K562 (cell line): ENCODE data around the gene TMEM88. TPM values are rescaled to one million over a fixed set of nuclear protein-coding genes. Genes with fewer than 3 reads are reported as not detected.
A peak's percentile ranks its signal among the peaks of the same experiment; 100 is the strongest.

ENCODE experiments used
- ATF1 ChIP-seq, 2 experiments: fragments of 450-650 bp in 1 of 2; IDR thresholded peaks; 2 replicates each; pipeline ENCODE4 v1.6.1; 2016; ENCODE audit warnings: missing compliant biosample characterization in 1 of 2, missing genetic modification characterization in 1 of 2
- EGR1 ChIP-seq: fragments of 450-650 bp; conservative IDR thresholded peaks from 2 replicates; pipeline ENCODE4 v1.6.1; 2017; ENCODE audit warnings: mild to moderate bottlenecking
- ESRRA ChIP-seq: fragments of 450-650 bp; IDR thresholded peaks from 2 replicates; pipeline ENCODE4 v1.6.1; 2014; ENCODE audit warnings: low read depth, mild to moderate bottlenecking, moderate library complexity, borderline replicate concordance
- GATA2 ChIP-seq: sonication (generic); formaldehyde crosslinking; IDR thresholded peaks from 2 replicates; pipeline ENCODE4 v1.4.0; 2020; ENCODE audit warnings: mild to moderate bottlenecking, missing genetic modification reagents
- HCFC1 ChIP-seq: IDR thresholded peaks from 2 replicates; pipeline ENCODE4 v1.6.1; 2012; ENCODE audit warnings: low read depth, low read length, improper control_type of control experiment
- JUND ChIP-seq, 2 experiments: IDR thresholded peaks; 2 replicates in 1 of 2; 3 replicates in 1 of 2; pipeline ENCODE4 v1.6.1; 2011; ENCODE audit warnings: borderline replicate concordance in 2 of 2, low read depth in 2 of 2, low read length in 2 of 2, improper control_type of control experiment in 1 of 2, missing biosample characterization in 1 of 2, missing genetic modification characterization in 1 of 2, missing genetic modification reagents in 1 of 2
- KAT7 ChIP-seq: sonication (generic); formaldehyde crosslinking; IDR thresholded peaks from 2 replicates; pipeline ENCODE4 v1.8.0; 2022; ENCODE audit warnings: missing genetic modification reagents, mild to moderate bottlenecking, borderline replicate concordance
- MYBL2 ChIP-seq, 2 experiments: fragments of 450-650 bp in 1 of 2; sonication (generic) in 1 of 2; formaldehyde crosslinking in 1 of 2; IDR thresholded peaks; 2 replicates each; pipeline versions ENCODE4 v1.6.1 to v1.8.1; 2017 to 2022; ENCODE audit warnings: borderline replicate concordance in 1 of 2, inconsistent platforms in 1 of 2, low read depth in 1 of 2, mild to moderate bottlenecking in 1 of 2, missing genetic modification reagents in 1 of 2, moderate library complexity in 1 of 2
- POLR2G ChIP-seq: fragments of 200-400 bp; formaldehyde crosslinking; IDR thresholded peaks from 2 replicates; pipeline ENCODE4 v1.6.1; 2017; ENCODE audit warnings: low read depth, mild to moderate bottlenecking, antibody characterized with exemption, low read length, moderate library complexity
- STAT5B ChIP-seq: fragments of 250-450 bp; sonication (Bioruptor Pico); IDR thresholded peaks from 2 replicates; pipeline ENCODE4 v1.8.0; 2021; ENCODE audit warnings: mild to moderate bottlenecking, inconsistent platforms
- SUPT5H ChIP-seq: fragments of 450-650 bp; IDR thresholded peaks from 2 replicates; pipeline ENCODE4 v1.6.1; 2016
- ZKSCAN8 ChIP-seq: fragments of 200-800 bp; sonication (Bioruptor generic); IDR thresholded peaks from 2 replicates; pipeline ENCODE4 v1.6.1; 2016; ENCODE audit warnings: missing genetic modification characterization, missing compliant biosample characterization
- ZNF143 ChIP-seq: sonication (generic); formaldehyde crosslinking; IDR thresholded peaks from 2 replicates; pipeline ENCODE4 v1.9.0; 2022; ENCODE audit warnings: mild to moderate bottlenecking, missing genetic modification reagents
- ZNF165 ChIP-seq: fragments of 250-450 bp; sonication (Bioruptor Pico); IDR thresholded peaks from 2 replicates; pipeline ENCODE4 v1.4.0; 2020; ENCODE audit warnings: borderline replicate concordance
- ZNF197 ChIP-seq: fragments of 200-800 bp; sonication (Bioruptor generic); IDR thresholded peaks from 2 replicates; pipeline ENCODE4 v1.6.1; 2016; ENCODE audit warnings: low read depth, missing genetic modification characterization, missing compliant biosample characterization
- ZNF444 ChIP-seq: fragments of 250-450 bp; sonication (Bioruptor Pico); IDR thresholded peaks from 2 replicates; pipeline ENCODE4 v1.4.0; 2020; ENCODE audit warnings: mild to moderate bottlenecking, moderate library complexity
- ZNF551 ChIP-seq: fragments of 250-450 bp; sonication (Bioruptor Pico); IDR thresholded peaks from 2 replicates; pipeline ENCODE4 v1.5.0; 2021; ENCODE audit warnings: mild to moderate bottlenecking, moderate library complexity
- ZNF77 ChIP-seq: fragments of 250-450 bp; sonication (Bioruptor Pico); IDR thresholded peaks from 2 replicates; pipeline ENCODE4 v1.5.0; 2020
- polyA plus RNA-seq, 8 experiments: library from polyadenylated mRNA; depleted of rRNA in 4 of 8; stranded (reverse) in 5 of 8; unstranded in 3 of 8; fragments of >200 nt; fragmentation: Nextera tagmentation in 2 of 8; fragmentation: Illumina TruSeq in 1 of 8; extraction: Ambion mirVana in 2 of 8; extraction: Trizol in 1 of 8; gene quantifications; 2 replicates each; pipeline versions ENCODE4 v1.2.1 to v1.2.3, GENCODE V29; 2011 to 2014; ENCODE audit warnings: inconsistent platforms in 1 of 8, missing spikeins in 1 of 8
- total RNA-seq, 7 experiments: library from RNA; depleted of rRNA in 6 of 7; stranded (reverse); fragments of >200 nt in 6 of 7; fragmentation: Illumina TruSeq in 2 of 7; extraction: Trizol in 2 of 7; gene quantifications; 2 replicates each; pipeline versions ENCODE4 v1.2.1 to v1.2.3, GENCODE V29; 2011 to 2021; ENCODE audit warnings: low replicate concordance in 1 of 7
- TF ChIP-seq, protein P1 (sequence below), 2 experiments: fragments of 200-800 bp in 1 of 2; sonication (Bioruptor generic) in 1 of 2; sonication (generic) in 1 of 2; formaldehyde crosslinking in 1 of 2; IDR thresholded peaks in 1 of 2; conservative IDR thresholded peaks in 1 of 2; 2 replicates each; pipeline versions ENCODE4 v1.5.0 to v1.6.1; 2016 to 2020; ENCODE audit warnings: missing compliant biosample characterization in 1 of 2, missing genetic modification characterization in 1 of 2, missing genetic modification reagents in 1 of 2
- TF ChIP-seq, protein P2 (sequence below), 2 experiments: IDR thresholded peaks; 2 replicates each; pipeline ENCODE4 v1.6.1; 2012; ENCODE audit warnings: improper control_type of control experiment in 2 of 2, low read depth in 2 of 2, low read length in 2 of 2, borderline replicate concordance in 1 of 2
- TF ChIP-seq, protein P3 (sequence below): fragments of 250-450 bp; sonication (Bioruptor Pico); IDR thresholded peaks from 2 replicates; pipeline ENCODE4 v1.8.0; 2022; ENCODE audit warnings: moderate library complexity, mild to moderate bottlenecking, inconsistent platforms
- TF ChIP-seq, protein P4 (sequence below): fragments of 450-650 bp; IDR thresholded peaks from 2 replicates; pipeline ENCODE4 v1.6.1; 2016; ENCODE audit warnings: low read depth, mild to moderate bottlenecking, moderate library complexity
- TF ChIP-seq, protein P5 (sequence below): fragments of 250-450 bp; sonication (Bioruptor Pico); IDR thresholded peaks from 2 replicates; pipeline ENCODE4 v1.9.0; 2021; ENCODE audit warnings: mild to moderate bottlenecking

TMEM88 gene
- total and polyA plus RNA-seq, 9 of the 15 experiments (the other 6 are each of a cell fraction or from before 2014, with no cell fraction given) = 0.10 to 1.4 (median 0.36) TPM; not detected in 3

DNA sequence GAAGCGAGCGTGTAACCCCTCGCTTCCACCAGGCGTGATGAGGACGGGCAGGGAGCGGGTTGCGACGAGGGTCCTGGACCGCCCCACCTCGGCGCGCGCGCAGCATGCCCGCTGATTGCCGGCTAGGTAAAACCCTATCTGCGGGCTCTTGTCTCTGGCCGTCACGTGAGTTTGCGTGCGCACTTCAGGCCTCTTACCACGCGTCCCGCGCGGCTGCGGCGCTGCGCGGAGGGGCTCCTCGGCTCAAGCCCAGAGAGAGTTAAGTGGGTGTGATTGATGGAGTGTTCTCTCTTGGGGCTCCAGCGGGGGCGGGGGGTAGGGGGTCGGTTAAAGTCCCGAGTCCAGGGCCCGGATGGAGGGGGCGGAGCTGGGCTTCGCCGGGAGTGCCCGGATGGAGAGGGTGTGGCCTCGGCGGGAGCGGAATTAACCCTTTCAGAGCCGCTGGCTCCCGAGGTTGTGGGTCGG lies 12.9 kb upstream of the TMEM88 start (continued):
- TF ChIP-seq, protein P1, sequence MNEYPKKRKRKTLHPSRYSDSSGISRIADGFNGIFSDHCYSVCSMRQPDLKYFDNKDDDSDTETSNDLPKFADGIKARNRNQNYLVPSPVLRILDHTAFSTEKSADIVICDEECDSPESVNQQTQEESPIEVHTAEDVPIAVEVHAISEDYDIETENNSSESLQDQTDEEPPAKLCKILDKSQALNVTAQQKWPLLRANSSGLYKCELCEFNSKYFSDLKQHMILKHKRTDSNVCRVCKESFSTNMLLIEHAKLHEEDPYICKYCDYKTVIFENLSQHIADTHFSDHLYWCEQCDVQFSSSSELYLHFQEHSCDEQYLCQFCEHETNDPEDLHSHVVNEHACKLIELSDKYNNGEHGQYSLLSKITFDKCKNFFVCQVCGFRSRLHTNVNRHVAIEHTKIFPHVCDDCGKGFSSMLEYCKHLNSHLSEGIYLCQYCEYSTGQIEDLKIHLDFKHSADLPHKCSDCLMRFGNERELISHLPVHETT (CRISPR knock-in tag; conservative IDR thresholded peaks at IDR 0.05 in 1 of 2, IDR thresholded peaks at IDR 0.05 in 1 of 2) = 0 out of 4 replicates have a peak, but pooled peaks of 1 of the 2 experiments have one; percentile 18
- TF ChIP-seq ESRRA = no peak
- TF ChIP-seq, protein P2, sequence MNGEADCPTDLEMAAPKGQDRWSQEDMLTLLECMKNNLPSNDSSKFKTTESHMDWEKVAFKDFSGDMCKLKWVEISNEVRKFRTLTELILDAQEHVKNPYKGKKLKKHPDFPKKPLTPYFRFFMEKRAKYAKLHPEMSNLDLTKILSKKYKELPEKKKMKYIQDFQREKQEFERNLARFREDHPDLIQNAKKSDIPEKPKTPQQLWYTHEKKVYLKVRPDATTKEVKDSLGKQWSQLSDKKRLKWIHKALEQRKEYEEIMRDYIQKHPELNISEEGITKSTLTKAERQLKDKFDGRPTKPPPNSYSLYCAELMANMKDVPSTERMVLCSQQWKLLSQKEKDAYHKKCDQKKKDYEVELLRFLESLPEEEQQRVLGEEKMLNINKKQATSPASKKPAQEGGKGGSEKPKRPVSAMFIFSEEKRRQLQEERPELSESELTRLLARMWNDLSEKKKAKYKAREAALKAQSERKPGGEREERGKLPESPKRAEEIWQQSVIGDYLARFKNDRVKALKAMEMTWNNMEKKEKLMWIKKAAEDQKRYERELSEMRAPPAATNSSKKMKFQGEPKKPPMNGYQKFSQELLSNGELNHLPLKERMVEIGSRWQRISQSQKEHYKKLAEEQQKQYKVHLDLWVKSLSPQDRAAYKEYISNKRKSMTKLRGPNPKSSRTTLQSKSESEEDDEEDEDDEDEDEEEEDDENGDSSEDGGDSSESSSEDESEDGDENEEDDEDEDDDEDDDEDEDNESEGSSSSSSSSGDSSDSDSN (IDR thresholded peaks at IDR 0.05; ENCODE audit: borderline replicate concordance in 1 of 2, low read depth in 2 of 2, low read length in 2 of 2) = no peak
- TF ChIP-seq ZNF143 (CRISPR knock-in tag) = no peak
- TF ChIP-seq, protein P3, sequence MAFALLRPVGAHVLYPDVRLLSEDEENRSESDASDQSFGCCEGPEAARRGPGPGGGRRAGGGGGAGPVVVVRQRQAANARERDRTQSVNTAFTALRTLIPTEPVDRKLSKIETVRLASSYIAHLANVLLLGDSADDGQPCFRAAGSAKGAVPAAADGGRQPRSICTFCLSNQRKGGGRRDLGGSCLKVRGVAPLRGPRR = no peak
- TF ChIP-seq GATA2 (CRISPR knock-in tag) = no peak
- no peak for TF ChIP-seq HCFC1
- no peak for TF ChIP-seq ZNF77 (CRISPR knock-in tag)
- peak; percentile 77 for TF ChIP-seq POLR2G
- no peak for TF ChIP-seq MYBL2 (IDR thresholded peaks at IDR 0.05; ENCODE audit: low read depth)
- no peak for TF ChIP-seq MYBL2 (CRISPR knock-in tag; IDR thresholded peaks at IDR 0.05; ENCODE audit: borderline replicate concordance)
- no peak for TF ChIP-seq SUPT5H
- TF ChIP-seq KAT7 (CRISPR knock-in tag) = 0 out of 2 replicates have a peak, but pooled peaks have one; percentile 33
- peak; percentile 88 for TF ChIP-seq ZNF444
- no peak for TF ChIP-seq STAT5B (CRISPR knock-in tag)
- TF ChIP-seq, protein P4, sequence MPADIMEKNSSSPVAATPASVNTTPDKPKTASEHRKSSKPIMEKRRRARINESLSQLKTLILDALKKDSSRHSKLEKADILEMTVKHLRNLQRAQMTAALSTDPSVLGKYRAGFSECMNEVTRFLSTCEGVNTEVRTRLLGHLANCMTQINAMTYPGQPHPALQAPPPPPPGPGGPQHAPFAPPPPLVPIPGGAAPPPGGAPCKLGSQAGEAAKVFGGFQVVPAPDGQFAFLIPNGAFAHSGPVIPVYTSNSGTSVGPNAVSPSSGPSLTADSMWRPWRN = peak; percentile 34; the same call in 1 of the 2 replicates
- TF ChIP-seq ZKSCAN8 (CRISPR knock-in tag) = no peak
- TF ChIP-seq JUND (IDR thresholded peaks at IDR 0.05; ENCODE audit: borderline replicate concordance, low read depth, low read length) = no peak
- 0 out of 3 replicates have a peak, but pooled peaks have one; percentile 4 for TF ChIP-seq JUND (tag; IDR thresholded peaks at IDR 0.05; ENCODE audit: borderline replicate concordance, low read depth, low read length)
- TF ChIP-seq, protein P5, sequence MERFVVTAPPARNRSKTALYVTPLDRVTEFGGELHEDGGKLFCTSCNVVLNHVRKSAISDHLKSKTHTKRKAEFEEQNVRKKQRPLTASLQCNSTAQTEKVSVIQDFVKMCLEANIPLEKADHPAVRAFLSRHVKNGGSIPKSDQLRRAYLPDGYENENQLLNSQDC (CRISPR knock-in tag) = no peak
- TF ChIP-seq ZNF551 = no peak
- peak; percentile 79 for TF ChIP-seq EGR1
- no peak for TF ChIP-seq ATF1 (CRISPR knock-in tag; IDR thresholded peaks at IDR 0.05)
- TF ChIP-seq ATF1 (tag; IDR thresholded peaks at IDR 0.05) = peak; percentile 27; the same call in 1 of the 2 replicates
- no peak for TF ChIP-seq ZNF165
- TF ChIP-seq ZNF197 (CRISPR knock-in tag) = no peak
